ENCODE results near the gene ADSS1. TPM values are rescaled to one million over a fixed set of nuclear protein-coding genes. Genes with fewer than 3 reads are reported as not detected.
A peak's percentile ranks its signal among the peaks of the same experiment; 100 is the strongest.

Gene ADSS1
- total and polyA plus RNA-seq, 2 donors (not counting 1 experiment from before 2014, with no cell fraction given), result 2.2 to 3.5 TPM

DNA sequence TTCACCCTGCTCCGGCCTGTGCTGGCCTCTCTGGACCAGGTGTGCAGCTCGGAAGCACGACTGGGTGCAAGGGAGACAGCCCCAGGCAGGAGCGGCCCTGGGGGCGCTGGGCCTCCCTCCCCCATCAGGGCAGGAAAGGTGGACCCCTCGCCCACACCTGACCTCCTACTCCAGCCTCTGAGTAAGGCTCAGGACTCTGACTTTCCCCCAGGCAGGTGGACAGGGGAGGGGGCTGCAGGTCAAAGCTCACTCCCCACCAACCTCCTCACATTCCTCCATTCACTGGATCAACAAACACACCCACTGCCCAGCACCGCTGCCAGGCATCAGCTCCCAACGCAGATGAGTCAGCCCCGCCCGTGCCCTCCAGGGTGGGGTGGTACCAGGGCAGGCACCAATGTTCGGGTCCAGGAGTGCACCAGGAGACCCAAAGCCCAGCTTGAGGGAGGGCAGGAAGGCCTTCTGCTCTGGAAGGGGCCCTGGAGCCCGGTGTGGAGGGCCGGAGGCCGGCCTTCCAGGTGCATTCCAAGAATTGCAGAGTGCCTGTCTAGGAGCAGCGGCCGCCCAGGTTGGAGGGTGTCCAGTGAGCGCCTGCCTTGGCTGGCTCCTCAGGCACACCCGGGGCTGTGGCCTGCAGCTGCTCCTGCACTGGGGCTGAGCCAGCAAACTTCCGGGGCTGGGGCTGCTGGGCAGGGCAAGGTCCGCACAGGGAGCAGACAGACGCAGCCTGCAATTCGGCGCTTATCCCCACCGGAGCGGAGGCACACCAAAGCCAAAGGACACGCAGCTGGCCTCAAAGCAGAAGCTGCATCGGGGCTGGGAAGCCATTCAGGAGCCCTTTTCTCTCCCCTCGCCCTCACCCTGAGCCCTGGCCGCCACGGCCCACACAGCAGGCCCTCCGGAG lies 36.2 kb upstream of the ADSS1 start:
- TF ChIP-seq, protein P1, sequence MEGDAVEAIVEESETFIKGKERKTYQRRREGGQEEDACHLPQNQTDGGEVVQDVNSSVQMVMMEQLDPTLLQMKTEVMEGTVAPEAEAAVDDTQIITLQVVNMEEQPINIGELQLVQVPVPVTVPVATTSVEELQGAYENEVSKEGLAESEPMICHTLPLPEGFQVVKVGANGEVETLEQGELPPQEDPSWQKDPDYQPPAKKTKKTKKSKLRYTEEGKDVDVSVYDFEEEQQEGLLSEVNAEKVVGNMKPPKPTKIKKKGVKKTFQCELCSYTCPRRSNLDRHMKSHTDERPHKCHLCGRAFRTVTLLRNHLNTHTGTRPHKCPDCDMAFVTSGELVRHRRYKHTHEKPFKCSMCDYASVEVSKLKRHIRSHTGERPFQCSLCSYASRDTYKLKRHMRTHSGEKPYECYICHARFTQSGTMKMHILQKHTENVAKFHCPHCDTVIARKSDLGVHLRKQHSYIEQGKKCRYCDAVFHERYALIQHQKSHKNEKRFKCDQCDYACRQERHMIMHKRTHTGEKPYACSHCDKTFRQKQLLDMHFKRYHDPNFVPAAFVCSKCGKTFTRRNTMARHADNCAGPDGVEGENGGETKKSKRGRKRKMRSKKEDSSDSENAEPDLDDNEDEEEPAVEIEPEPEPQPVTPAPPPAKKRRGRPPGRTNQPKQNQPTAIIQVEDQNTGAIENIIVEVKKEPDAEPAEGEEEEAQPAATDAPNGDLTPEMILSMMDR (conservative IDR thresholded peaks at IDR 0.05 in 1 of 2, IDR thresholded peaks at IDR 0.05 in 1 of 2; ENCODE audit: low read depth in 1 of 2, low read length in 2 of 2), result no peak
- no peak for TF ChIP-seq EZH2 (IDR thresholded peaks at IDR 0.05; ENCODE audit: low read length, missing control alignments)
- Histone ChIP-seq H3K79me2 (ENCODE audit: control insufficient read depth, insufficient read depth, low read length) (peaks cover 34% of the 10 kb centered on the region), H4K20me1 (ENCODE audit: control insufficient read depth, extremely low read depth, insufficient read depth, low read length) (peaks cover 3% of the 10 kb centered on the region), H2AFZ (ENCODE audit: low read length) (peak overlapping the region; percentile 8), H3K9me3 (ENCODE audit: control insufficient read depth, insufficient read depth, low read depth, low read length) (no peaks in the 10 kb centered on the region), H3K27me3 (ENCODE audit: control insufficient read depth, insufficient read depth, low read length) (no peaks in the 10 kb centered on the region), H3K27ac (ENCODE audit: insufficient read depth, low read length) (no peak overlapping the region), H3K9ac (ENCODE audit: insufficient read depth, low read length) (no peak overlapping the region), H3K4me2 (ENCODE audit: extremely low read depth, insufficient read depth, low read length) (peak overlapping the region; percentile 68), H3K4me1 (ENCODE audit: control insufficient read depth, extremely low read depth, insufficient read depth, low read length) (peaks cover 32% of the 10 kb centered on the region), H3K36me3 (ENCODE audit: control insufficient read depth, insufficient read depth, low read length) (peaks cover 12% of the 10 kb centered on the region), H3K4me3 (replicated peaks in 1 of 4; ENCODE audit: control extremely low read depth in 1 of 4, insufficient read depth in 1 of 4, low read depth in 3 of 4, low read length in 4 of 4) (no peak overlapping the region)
- DNase-seq (ENCODE audit: low read depth in 2 of 2), result peak; percentile 55 to 73

DNA sequence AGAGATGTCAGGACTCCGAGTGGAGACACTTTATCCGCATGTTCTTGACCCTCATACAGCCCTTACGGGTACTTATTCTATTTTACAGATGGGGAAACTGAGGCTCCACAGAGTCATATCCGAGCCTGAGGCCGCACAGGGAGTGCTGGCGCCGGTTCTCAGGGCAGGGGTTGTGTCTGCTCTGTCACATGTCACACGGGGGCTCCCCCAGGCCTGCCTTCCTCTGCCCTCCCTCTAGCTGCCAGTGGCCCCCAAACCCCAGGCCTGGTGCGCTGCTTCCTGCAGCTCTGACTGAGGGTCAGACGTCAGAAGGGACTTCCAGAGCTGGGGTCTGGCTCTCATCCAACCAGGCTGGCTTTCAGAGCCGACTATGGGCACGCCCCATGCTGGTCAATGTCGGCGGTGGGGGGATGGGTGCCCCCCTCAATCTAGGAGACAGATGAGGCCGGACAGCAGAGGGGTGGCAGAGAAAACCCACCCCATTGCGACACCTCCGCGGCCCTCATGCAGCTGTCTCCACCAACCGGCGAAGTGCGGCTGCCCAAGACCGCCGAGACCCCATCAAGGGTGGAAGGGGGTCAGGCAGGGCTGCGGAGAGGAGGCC lies 35.4 kb upstream of the ADSS1 start:
- peak; percentile 35 to 45 for DNase-seq (ENCODE audit: low read depth in 2 of 2)
- Histone ChIP-seq H3K27me3 (ENCODE audit: control insufficient read depth, insufficient read depth, low read length) (no peaks in the 10 kb centered on the region), H3K36me3 (ENCODE audit: control insufficient read depth, insufficient read depth, low read length) (peaks cover 13% of the 10 kb centered on the region), H3K27ac (ENCODE audit: insufficient read depth, low read length) (peak overlapping the region; percentile 54), H3K9ac (ENCODE audit: insufficient read depth, low read length) (peak overlapping the region; percentile 7), H3K9me3 (ENCODE audit: control insufficient read depth, insufficient read depth, low read depth, low read length) (no peaks in the 10 kb centered on the region), H3K4me3 (replicated peaks in 1 of 4; ENCODE audit: control extremely low read depth in 1 of 4, insufficient read depth in 1 of 4, low read depth in 3 of 4, low read length in 4 of 4) (peak overlapping the region in 2 of 4 experiments; percentile 35 to 93), H3K79me2 (ENCODE audit: control insufficient read depth, insufficient read depth, low read length) (peaks cover 41% of the 10 kb centered on the region), H4K20me1 (ENCODE audit: control insufficient read depth, extremely low read depth, insufficient read depth, low read length) (peaks cover 3% of the 10 kb centered on the region), H3K4me2 (ENCODE audit: extremely low read depth, insufficient read depth, low read length) (peak overlapping the region; percentile 68), H2AFZ (ENCODE audit: low read length) (peak overlapping the region; percentile 29), H3K4me1 (ENCODE audit: control insufficient read depth, extremely low read depth, insufficient read depth, low read length) (peaks cover 33% of the 10 kb centered on the region)
- TF ChIP-seq, protein P1 (conservative IDR thresholded peaks at IDR 0.05 in 1 of 2, IDR thresholded peaks at IDR 0.05 in 1 of 2; ENCODE audit: low read depth in 1 of 2, low read length in 2 of 2), result no peak
- TF ChIP-seq EZH2 (IDR thresholded peaks at IDR 0.05; ENCODE audit: low read length, missing control alignments), result no peak

All from fibroblast of lung (primary cell).